H9 (cell line): ENCODE results near the gene OTUB2. TPM values are rescaled to one million over a fixed set of nuclear protein-coding genes. Genes with fewer than 3 reads are reported as not detected.

ENCODE experiments used
- DNase-seq: peaks from one replicate; pipeline ENCODE4 v3.0.0-alpha.2; 2017
- H2AFZ ChIP-seq: one replicate; pipeline ENCODE4 v1.6.1; 2013; ENCODE audit warnings: mild to moderate bottlenecking, low read length, control low read depth, moderate library complexity
- H2AK5ac ChIP-seq: 2 replicates; pipeline ENCODE4 v1.6.1; 2013; ENCODE audit warnings: low read length, control low read depth, mixed read lengths; ENCODE audit not compliant: insufficient read length
- H2BK120ac ChIP-seq: one replicate; pipeline ENCODE4 v1.6.1; 2013; ENCODE audit warnings: low read depth, mild to moderate bottlenecking, low read length, control low read depth, inconsistent platforms; ENCODE audit not compliant: poor library complexity, severe bottlenecking
- H2BK12ac ChIP-seq: 2 replicates; pipeline ENCODE4 v1.6.1; 2013; ENCODE audit warnings: low read length, control low read depth, mixed read lengths, low read depth; ENCODE audit not compliant: insufficient read length
- H2BK15ac ChIP-seq: 2 replicates; pipeline ENCODE4 v1.6.1; 2013; ENCODE audit warnings: low read depth, low read length, control low read depth
- H2BK20ac ChIP-seq: one replicate; pipeline ENCODE4 v1.6.1; 2013; ENCODE audit warnings: low read depth, mild to moderate bottlenecking, low read length, control low read depth, inconsistent platforms; ENCODE audit not compliant: poor library complexity, severe bottlenecking
- H2BK5ac ChIP-seq: 2 replicates; pipeline ENCODE4 v1.6.1; 2013; ENCODE audit warnings: low read length, control low read depth, mixed read lengths; ENCODE audit not compliant: insufficient read length
- H3K14ac ChIP-seq: 2 replicates; pipeline ENCODE4 v1.6.1; 2013; ENCODE audit warnings: low read length, control low read depth; ENCODE audit not compliant: insufficient read depth
- H3K18ac ChIP-seq: 2 replicates; pipeline ENCODE4 v1.6.1; 2013; ENCODE audit warnings: low read depth, mild to moderate bottlenecking, mixed read lengths, low read length, control low read depth; ENCODE audit not compliant: insufficient read length
- H3K23ac ChIP-seq: 2 replicates; pipeline ENCODE4 v1.6.1; 2013; ENCODE audit warnings: low read length, control low read depth, mixed read lengths, low read depth; ENCODE audit not compliant: insufficient read length
- H3K23me2 ChIP-seq: 2 replicates; pipeline ENCODE4 v1.6.1; 2013; ENCODE audit warnings: low read depth, mild to moderate bottlenecking, mixed read lengths, low read length, control low read depth; ENCODE audit not compliant: insufficient read length, poor library complexity, severe bottlenecking
- H3K27ac ChIP-seq: 2 replicates; pipeline ENCODE4 v1.5.1; 2013; ENCODE audit warnings: low read length, control low read depth, mixed read lengths, low read depth; ENCODE audit not compliant: insufficient read length
- H3K27me3 ChIP-seq: 2 replicates; pipeline ENCODE4 v1.6.1; 2013; ENCODE audit warnings: low read length, control low read depth, inconsistent platforms; ENCODE audit not compliant: insufficient read depth
- H3K4ac ChIP-seq: 2 replicates; pipeline ENCODE4 v1.6.1; 2013; ENCODE audit warnings: low read depth, mild to moderate bottlenecking, control low read depth, inconsistent platforms, low read length, moderate library complexity
- H3K4me1 ChIP-seq: 2 replicates; pipeline ENCODE4 v1.6.1; 2013; ENCODE audit warnings: low read length, control low read depth, inconsistent platforms; ENCODE audit not compliant: insufficient read depth
- H3K4me2 ChIP-seq: 2 replicates; pipeline ENCODE4 v1.6.1; 2013; ENCODE audit warnings: low read length, control low read depth, mixed read lengths; ENCODE audit not compliant: insufficient read length, insufficient read depth
- H3K56ac ChIP-seq: 2 replicates; pipeline ENCODE4 v1.6.1; 2013; ENCODE audit warnings: low read depth, mild to moderate bottlenecking, mixed read lengths, low read length, control low read depth; ENCODE audit not compliant: insufficient read length
- H3K79me1 ChIP-seq: 2 replicates; pipeline ENCODE4 v1.6.1; 2013; ENCODE audit warnings: low read depth, mild to moderate bottlenecking, moderate library complexity, low read length, control low read depth, inconsistent platforms; ENCODE audit not compliant: insufficient read depth, poor library complexity, severe bottlenecking
- H3K79me2 ChIP-seq: 2 replicates; pipeline ENCODE4 v1.6.1; 2013; ENCODE audit warnings: low read length, control low read depth, inconsistent platforms; ENCODE audit not compliant: insufficient read depth
- H3K9ac ChIP-seq: 2 replicates; pipeline ENCODE4 v1.6.1; 2013; ENCODE audit warnings: low read length, control low read depth, mixed read lengths; ENCODE audit not compliant: insufficient read length; ENCODE audit errors: extremely low read depth
- H3K9me3 ChIP-seq: one replicate; pipeline ENCODE4 v1.6.1; 2013; ENCODE audit warnings: low read depth, low read length, inconsistent platforms; ENCODE audit not compliant: control insufficient read depth
- H3T11ph ChIP-seq: one replicate; pipeline ENCODE4 v1.6.1; 2013; ENCODE audit warnings: mild to moderate bottlenecking, low read length, control low read depth, inconsistent platforms
- H4K20me1 ChIP-seq: one replicate; pipeline ENCODE4 v1.6.1; 2013; ENCODE audit not compliant: control insufficient read depth, insufficient read length, insufficient read depth
- H4K5ac ChIP-seq: 2 replicates; pipeline ENCODE4 v1.6.1; 2013; ENCODE audit warnings: low read depth, mild to moderate bottlenecking, mixed read lengths, low read length, control low read depth; ENCODE audit not compliant: insufficient read length
- H4K8ac ChIP-seq: replicated peaks from 2 replicates; pipeline ENCODE4 v1.6.1; 2013; ENCODE audit warnings: low read length, control low read depth, mixed read lengths, low read depth; ENCODE audit not compliant: insufficient read length
- H4K91ac ChIP-seq: 2 replicates; pipeline ENCODE4 v1.6.1; 2013; ENCODE audit warnings: low read depth, mild to moderate bottlenecking, moderate library complexity, mixed read lengths, low read length, control low read depth; ENCODE audit not compliant: insufficient read length
- H3K27ac Mint-ChIP-seq, 3 experiments: 2 replicates in 2 of 3; 3 replicates in 1 of 3; pipeline ENCODE4 v1.8.0; 2020 to 2021; ENCODE audit warnings: mixed read lengths in 3 of 3, mild to moderate bottlenecking in 1 of 3, moderate library complexity in 1 of 3
- H3K27me3 Mint-ChIP-seq: 2 replicates; pipeline ENCODE4 v1.8.0; 2021; ENCODE audit warnings: low read depth, mild to moderate bottlenecking, moderate library complexity, mixed read lengths
- H3K36me3 Mint-ChIP-seq, 3 experiments: 2 replicates in 2 of 3; 3 replicates in 1 of 3; pipeline ENCODE4 v1.8.0; 2020 to 2021; ENCODE audit warnings: low read depth in 3 of 3, mixed read lengths in 3 of 3; ENCODE audit not compliant: insufficient read depth in 1 of 3
- H3K4me1 Mint-ChIP-seq, 2 experiments: 2 replicates each; pipeline ENCODE4 v1.8.0; 2020; ENCODE audit warnings: mixed read lengths in 2 of 2
- H3K4me3 Mint-ChIP-seq, 2 experiments: 2 replicates in 1 of 2; 3 replicates in 1 of 2; pipeline ENCODE4 v1.8.0; 2020 to 2021; ENCODE audit warnings: mild to moderate bottlenecking in 2 of 2, mixed read lengths in 2 of 2, moderate library complexity in 1 of 2
- H3K9me3 Mint-ChIP-seq, 2 experiments: 2 replicates in 1 of 2; 3 replicates in 1 of 2; pipeline ENCODE4 v1.8.0; 2020; ENCODE audit warnings: mild to moderate bottlenecking in 2 of 2, mixed read lengths in 2 of 2, moderate library complexity in 1 of 2
- WGBS: extraction: QIAGEN DNeasy Blood & Tissue Kit; methylation state at CpG from one replicate; pipeline ENCODE4 v1.1.7; 2013; ENCODE audit warnings: missing lambda C conversion rate, low lambda C conversion rate, mixed read lengths; ENCODE audit not compliant: insufficient read length; ENCODE audit errors: extremely low coverage; 5-methylcytosine and 5-hydroxymethylcytosine counted together
- total RNA-seq: library from RNA; stranded (reverse); gene quantifications from 2 replicates; pipeline ENCODE4 v1.2.1, GENCODE V29; 2021
- TF ChIP-seq, protein P1 (sequence below): fragments of 200-600 bp; sonication (generic); conservative IDR thresholded peaks from 3 replicates; pipeline ENCODE4 v1.8.0; 2021; ENCODE audit warnings: antibody characterized with exemption, mild to moderate bottlenecking

OTUB2 gene
- total RNA-seq, 1 experiment from 2014 or later: 3.6 TPM

DNA sequence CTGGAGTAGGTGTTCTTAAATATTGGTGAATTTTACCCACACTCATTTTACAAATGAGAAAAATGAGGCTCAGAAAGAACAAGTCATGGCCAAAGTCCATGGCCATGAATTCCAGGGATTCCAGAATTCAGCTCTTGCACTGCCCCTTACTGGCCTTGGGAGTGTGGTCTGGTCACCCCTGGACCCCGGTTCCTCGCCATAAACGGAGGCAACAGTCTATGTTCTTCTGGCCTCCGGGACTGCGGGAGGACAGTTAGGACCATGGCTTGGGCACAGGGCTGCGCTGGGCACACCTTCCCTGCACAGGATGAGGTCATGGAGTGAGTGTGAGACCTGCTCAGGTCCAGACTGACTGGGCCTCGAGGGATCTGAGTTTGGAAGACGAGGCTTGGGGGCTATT is 22.1 kb upstream of the OTUB2 start:
- Histone ChIP-seq H3K4ac (no peak overlapping the region), H2AFZ (no peak overlapping the region), H2BK20ac (no peak overlapping the region), H2BK15ac (no peak overlapping the region), H3K4me2 (no peak overlapping the region), H2AK5ac (no peak overlapping the region), H4K20me1 (no peaks in the 10 kb centered on the region), H3K14ac (no peak overlapping the region), H3K9me3 (no peaks in the 10 kb centered on the region), H2BK120ac (no peak overlapping the region), H3T11ph (no peak overlapping the region), H3K18ac (no peak overlapping the region), H3K27me3 (no peaks in the 10 kb centered on the region), H3K9ac (no peak overlapping the region), H3K23ac (no peak overlapping the region), H3K79me1 (no peaks in the 10 kb centered on the region), H3K23me2 (no peaks in the 10 kb centered on the region), H2BK5ac (no peak overlapping the region), H3K56ac (no peak overlapping the region), H4K91ac (no peak overlapping the region), H4K5ac (no peak overlapping the region), H4K8ac (no peak overlapping the region), H3K27ac (no peak overlapping the region), H3K79me2 (no peaks in the 10 kb centered on the region), H3K4me1 (no peaks in the 10 kb centered on the region), H2BK12ac (no peak overlapping the region)
- Mint-ChIP-seq H3K9me3 (no peaks in the 10 kb centered on the region), H3K36me3 (no peaks in the 10 kb centered on the region), H3K4me1 (peaks cover 4 to 11% of the 10 kb centered on the region in 2 experiments), H3K27ac (peak overlapping the region in 1 of 3 experiments; percentile 31; a peak in 1 of 7 replicates), H3K4me3 (no peak overlapping the region), H3K27me3 (peaks cover 5% of the 10 kb centered on the region)
- TF ChIP-seq, protein P1, sequence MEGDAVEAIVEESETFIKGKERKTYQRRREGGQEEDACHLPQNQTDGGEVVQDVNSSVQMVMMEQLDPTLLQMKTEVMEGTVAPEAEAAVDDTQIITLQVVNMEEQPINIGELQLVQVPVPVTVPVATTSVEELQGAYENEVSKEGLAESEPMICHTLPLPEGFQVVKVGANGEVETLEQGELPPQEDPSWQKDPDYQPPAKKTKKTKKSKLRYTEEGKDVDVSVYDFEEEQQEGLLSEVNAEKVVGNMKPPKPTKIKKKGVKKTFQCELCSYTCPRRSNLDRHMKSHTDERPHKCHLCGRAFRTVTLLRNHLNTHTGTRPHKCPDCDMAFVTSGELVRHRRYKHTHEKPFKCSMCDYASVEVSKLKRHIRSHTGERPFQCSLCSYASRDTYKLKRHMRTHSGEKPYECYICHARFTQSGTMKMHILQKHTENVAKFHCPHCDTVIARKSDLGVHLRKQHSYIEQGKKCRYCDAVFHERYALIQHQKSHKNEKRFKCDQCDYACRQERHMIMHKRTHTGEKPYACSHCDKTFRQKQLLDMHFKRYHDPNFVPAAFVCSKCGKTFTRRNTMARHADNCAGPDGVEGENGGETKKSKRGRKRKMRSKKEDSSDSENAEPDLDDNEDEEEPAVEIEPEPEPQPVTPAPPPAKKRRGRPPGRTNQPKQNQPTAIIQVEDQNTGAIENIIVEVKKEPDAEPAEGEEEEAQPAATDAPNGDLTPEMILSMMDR: no peak
- no peak for DNase-seq
- WGBS: no CpG with 5 or more reads among the region's 8 CpGs
